8988T (cell line): Measurements from ENCODE around the gene CASZ1.

Experiments
- DNase-seq: peaks from one replicate; pipeline ENCODE4 v3.0.0; 2011

CASZ1 gene

GRCh38 chr1:10703702-10704101, 92.7 kb downstream of the CASZ1 start:
- DNase-seq: no peak

- DNase-seq: no peak
These were observed 95.3 kb downstream of the CASZ1 start for GRCh38 chr1:10701145-10701544.

- no peak for DNase-seq
These were observed 97.0 kb downstream of the CASZ1 start for GRCh38 chr1:10699470-10699835.

- no peak for DNase-seq
These were observed 97.5 kb downstream of the CASZ1 start for GRCh38 chr1:10698726-10699469.

GRCh38 chr1:10697621-10698160, 98.8 kb downstream of the CASZ1 start:
- no peak for DNase-seq

- DNase-seq: no peak
These were observed 99.5 kb downstream of the CASZ1 start for GRCh38 chr1:10696977-10697376.

GRCh38 chr1:10694633-10695627, 101.5 kb downstream of the CASZ1 start:
- DNase-seq: peak; percentile 99

- peak; percentile 89 for DNase-seq
These were observed 102.2 kb downstream of the CASZ1 start for GRCh38 chr1:10694274-10694632.

GRCh38 chr1:10693497-10694273, 102.8 kb downstream of the CASZ1 start:
- DNase-seq: peak; percentile 56

GRCh38 chr1:10693152-10693496, 103.3 kb downstream of the CASZ1 start:
- no peak for DNase-seq

- peak; percentile 85 for DNase-seq
These were observed 103.9 kb downstream of the CASZ1 start for GRCh38 chr1:10692401-10693021.

GRCh38 chr1:10691740-10692125, 104.7 kb downstream of the CASZ1 start:
- DNase-seq: no peak

GRCh38 chr1:10691075-10691739, 105.2 kb downstream of the CASZ1 start:
- no peak for DNase-seq

- DNase-seq: no peak
These were observed 106.0 kb downstream of the CASZ1 start for GRCh38 chr1:10690484-10690883.

- no peak for DNase-seq
These were observed 108.0 kb downstream of the CASZ1 start for GRCh38 chr1:10688409-10688786.

- DNase-seq: no peak
These were observed 108.6 kb downstream of the CASZ1 start for GRCh38 chr1:10687782-10688408.

GRCh38 chr1:10687251-10687651, 109.2 kb downstream of the CASZ1 start:
- DNase-seq: no peak

- DNase-seq: no peak
These were observed 109.9 kb downstream of the CASZ1 start for GRCh38 chr1:10686404-10687040.

- DNase-seq: no peak
These were observed 110.5 kb downstream of the CASZ1 start for GRCh38 chr1:10685808-10686403.

GRCh38 chr1:10685196-10685807, 111.1 kb downstream of the CASZ1 start:
- no peak for DNase-seq
